BLaER1 treated with 17β-estradiol and CSF1 and Interleukin-3, amounts not matched to agents 10 nM and 100 nM (cell line): Measurements from ENCODE around the gene INF2.

Experiments
- H3K27ac ChIP-seq, 11 experiments: shearing (Covaris generic); formaldehyde crosslinking; 2 replicates each; pipeline ENCODE4 v1.8.1; 2022
- H3K27me3 ChIP-seq, 11 experiments: shearing (Covaris generic); formaldehyde crosslinking; 2 replicates each; pipeline ENCODE4 v1.8.1; 2022
- H3K36me3 ChIP-seq, 11 experiments: shearing (Covaris generic); formaldehyde crosslinking; 2 replicates each; pipeline ENCODE4 v1.8.1; 2022
- H3K4me1 ChIP-seq, 10 experiments: shearing (Covaris generic); formaldehyde crosslinking; 2 replicates each; pipeline ENCODE4 v1.8.1; 2022
- H3K4me2 ChIP-seq, 11 experiments: shearing (Covaris generic); formaldehyde crosslinking; 2 replicates each; pipeline ENCODE4 v1.8.1; 2022
- H3K4me3 ChIP-seq, 10 experiments: shearing (Covaris generic); formaldehyde crosslinking; 2 replicates each; pipeline ENCODE4 v1.8.1; 2022
- H3K9ac ChIP-seq, 11 experiments: shearing (Covaris generic); formaldehyde crosslinking; 2 replicates each; pipeline ENCODE4 v1.8.1; 2022
- H3K9me3 ChIP-seq, 11 experiments: shearing (Covaris generic); formaldehyde crosslinking; replicated peaks in 1 of 11; 2 replicates each; pipeline ENCODE4 v1.8.1; 2022
- H4K20me1 ChIP-seq, 11 experiments: shearing (Covaris generic); formaldehyde crosslinking; 2 replicates each; pipeline ENCODE4 v1.8.1; 2022
- Cebpa-rat ChIP-seq, 11 experiments: shearing (Covaris generic); IDR thresholded peaks; 2 replicates each; pipeline ENCODE4 v1.8.1; 2022

Gene INF2

GRCh38 chr14:104676130-104676693 is 13.2 kb upstream of the INF2 start:
- Histone ChIP-seq H3K4me2 (peak overlapping the region; percentile 89 to 100 (median 97); a peak in 21 of 22 replicates), H3K36me3 (no peaks in the 10 kb centered on the region), H3K4me3 (no peak overlapping the region; a peak in 1 of 20 replicates), H3K27ac (peak overlapping the region in 10 of 11 experiments; percentile 84 to 99 (median 96); a peak in 18 of 22 replicates), H3K4me1 (peaks cover 65 to 94% (median 74%) of the 10 kb centered on the region in 10 experiments), H3K27me3 (no peaks in the 10 kb centered on the region), H3K9me3 (peaks cover 0 to 32% (median 17%) of the 10 kb centered on the region in 11 experiments; a peak in 15 of 22 replicates), H3K9ac (peak overlapping the region in 9 of 11 experiments; percentile 81 to 93 (median 91); a peak in 15 of 22 replicates), H4K20me1 (no peaks in the 10 kb centered on the region)
- no peak for TF ChIP-seq Cebpa-rat (IDR thresholded peaks at IDR 0.05)

- Histone ChIP-seq H3K4me3 (peak overlapping the region; percentile 45 to 70 (median 58)), H3K27me3 (no peaks in the 10 kb centered on the region), H3K27ac (peak overlapping the region; percentile 84 to 99 (median 95)), H3K4me1 (peaks cover 72 to 95% (median 81%) of the 10 kb centered on the region in 10 experiments), H3K36me3 (no peaks in the 10 kb centered on the region), H4K20me1 (no peaks in the 10 kb centered on the region), H3K4me2 (peak overlapping the region; percentile 89 to 100 (median 97)), H3K9me3 (peaks cover 0 to 27% (median 17%) of the 10 kb centered on the region in 11 experiments; a peak in 14 of 22 replicates), H3K9ac (peak overlapping the region; percentile 81 to 93 (median 90))
- TF ChIP-seq Cebpa-rat (IDR thresholded peaks at IDR 0.05): no peak
These were observed 12.5 kb upstream of the INF2 start for GRCh38 chr14:104676694-104677511.

GRCh38 chr14:104677512-104678332 is 11.7 kb upstream of the INF2 start:
- Histone ChIP-seq H3K9ac (peak overlapping the region; percentile 81 to 93 (median 90)), H3K27ac (peak overlapping the region; percentile 84 to 99 (median 95)), H3K27me3 (no peaks in the 10 kb centered on the region), H3K4me2 (peak overlapping the region; percentile 89 to 100 (median 97)), H3K4me1 (peaks cover 80 to 95% (median 89%) of the 10 kb centered on the region in 10 experiments), H4K20me1 (no peaks in the 10 kb centered on the region), H3K4me3 (peak overlapping the region; percentile 45 to 70 (median 58)), H3K9me3 (peaks cover 0 to 21% (median 15%) of the 10 kb centered on the region in 11 experiments; a peak in 14 of 22 replicates), H3K36me3 (no peaks in the 10 kb centered on the region)
- no peak for TF ChIP-seq Cebpa-rat (IDR thresholded peaks at IDR 0.05)

GRCh38 chr14:104678346-104678745 is 11.1 kb upstream of the INF2 start:
- no peaks in the 10 kb centered on the region for H3K27me3 ChIP-seq
- H3K4me2 ChIP-seq: peak overlapping the region; percentile 89 to 100 (median 97)
- peak overlapping the region; percentile 45 to 70 (median 58) for H3K4me3 ChIP-seq
- H3K4me1 ChIP-seq: peaks cover 82 to 92% (median 87%) of the 10 kb centered on the region in 10 experiments
- H3K36me3 ChIP-seq: no peaks in the 10 kb centered on the region
- H3K9ac ChIP-seq: peak overlapping the region; percentile 81 to 93 (median 90)
- no peaks in the 10 kb centered on the region for H4K20me1 ChIP-seq
- H3K27ac ChIP-seq: peak overlapping the region; percentile 84 to 99 (median 95)
- no peak for TF ChIP-seq Cebpa-rat (IDR thresholded peaks at IDR 0.05)
- peaks cover 0 to 18% (median 11%) of the 10 kb centered on the region in 11 experiments; a peak in 14 of 22 replicates for H3K9me3 ChIP-seq

GRCh38 chr14:104678901-104679705 is 10.3 kb upstream of the INF2 start:
- peak overlapping the region in 7 of 10 experiments; percentile 52 to 70 (median 58); a peak in 11 of 20 replicates for H3K4me3 ChIP-seq
- peak overlapping the region; percentile 81 to 93 (median 90) for H3K9ac ChIP-seq

GRCh38 chr14:104680056-104680805 is 9.2 kb upstream of the INF2 start:
- Histone ChIP-seq H3K36me3 (no peaks in the 10 kb centered on the region), H3K27ac (peak overlapping the region; percentile 26 to 99 (median 95); a peak in 21 of 22 replicates), H3K9ac (peak overlapping the region in 10 of 11 experiments; percentile 24 to 93 (median 70); a peak in 17 of 22 replicates)

More at GRCh38 chr14:104678901-104679705, 10.3 kb upstream of the INF2 start:
- Histone ChIP-seq H3K27ac (peak overlapping the region; percentile 84 to 99 (median 95)), H3K9me3 (peaks cover 0 to 10% (median 3%) of the 10 kb centered on the region in 11 experiments; a peak in 12 of 22 replicates), H3K36me3 (no peaks in the 10 kb centered on the region), H3K27me3 (no peaks in the 10 kb centered on the region), H3K4me2 (peak overlapping the region; percentile 89 to 100 (median 97)), H4K20me1 (no peaks in the 10 kb centered on the region), H3K4me1 (peaks cover 75 to 85% (median 80%) of the 10 kb centered on the region in 10 experiments)
- no peak for TF ChIP-seq Cebpa-rat (IDR thresholded peaks at IDR 0.05)

More at GRCh38 chr14:104680056-104680805, 9.2 kb upstream of the INF2 start:
- H3K4me1 ChIP-seq: peaks cover 68 to 79% (median 77%) of the 10 kb centered on the region in 10 experiments
- H4K20me1 ChIP-seq: no peaks in the 10 kb centered on the region
- TF ChIP-seq Cebpa-rat (IDR thresholded peaks at IDR 0.05): no peak
- H3K4me3 ChIP-seq: no peak overlapping the region
- no peaks in the 10 kb centered on the region for H3K9me3 ChIP-seq
- peak overlapping the region; percentile 89 to 100 (median 97) for H3K4me2 ChIP-seq
- H3K27me3 ChIP-seq: no peaks in the 10 kb centered on the region
